Spinal cord (tissue), 10 donors: ENCODE results near the gene POLK. TPM values are rescaled to one million over a fixed set of nuclear protein-coding genes. Genes with fewer than 3 reads are reported as not detected.

Source experiments
- DNase-seq, 6 donors: peaks; one replicate each; pipeline versions ENCODE4 v3.0.0 to v3.0.0-alpha.2; 2013 to 2015; ENCODE audit warnings: low spot score in 6 of 6, low read depth in 4 of 6
- H3K27ac ChIP-seq: one replicate; pipeline ENCODE4 v1.5.1; 2013; ENCODE audit warnings: low read depth, low read length, control low read depth
- H3K27me3 ChIP-seq: one replicate; pipeline ENCODE4 v1.6.1; 2013; ENCODE audit warnings: low read length; ENCODE audit not compliant: control insufficient read depth, insufficient read depth
- H3K36me3 ChIP-seq: one replicate; pipeline ENCODE4 v1.6.1; 2013; ENCODE audit warnings: low read length; ENCODE audit not compliant: control insufficient read depth, insufficient read depth
- H3K4me1 ChIP-seq: one replicate; pipeline ENCODE4 v1.6.1; 2013; ENCODE audit warnings: low read length; ENCODE audit not compliant: control insufficient read depth, insufficient read depth
- H3K4me3 ChIP-seq: one replicate; pipeline ENCODE4 v1.5.1; 2013; ENCODE audit warnings: low read depth, low read length, control low read depth
- H3K9me3 ChIP-seq: one replicate; pipeline ENCODE4 v1.6.1; 2013; ENCODE audit warnings: low read length; ENCODE audit not compliant: control insufficient read depth, insufficient read depth
- whole genome bisulfite sequencing: methylation state at CpG from one replicate; pipeline ENCODE4 v1.1.5; 2013; ENCODE audit warnings: missing lambda C conversion rate; ENCODE audit not compliant: insufficient coverage; 5-methylcytosine and 5-hydroxymethylcytosine counted together
- polyA plus RNA-seq, 2 donors: library from polyadenylated mRNA; unstranded; fragments of 120-200 nt; gene quantifications; one replicate each; pipeline ENCODE4 v1.2.1, GENCODE V29; 2013; ENCODE audit not compliant: insufficient read length in 2 of 2
- total RNA-seq, 2 donors: library from RNA; depleted of rRNA in 1 of 2; stranded (reverse); fragments of 120-200 nt in 1 of 2; fragments of >200 nt in 1 of 2; gene quantifications; one replicate each; pipeline versions ENCODE4 v1.2.3 to v1.2.4, GENCODE V29; 2013 to 2014
- donor health status: healthy.

The POLK gene
- total and polyA plus RNA-seq, 4 donors = 16.9 to 58.5 (median 31.2) TPM

DNA sequence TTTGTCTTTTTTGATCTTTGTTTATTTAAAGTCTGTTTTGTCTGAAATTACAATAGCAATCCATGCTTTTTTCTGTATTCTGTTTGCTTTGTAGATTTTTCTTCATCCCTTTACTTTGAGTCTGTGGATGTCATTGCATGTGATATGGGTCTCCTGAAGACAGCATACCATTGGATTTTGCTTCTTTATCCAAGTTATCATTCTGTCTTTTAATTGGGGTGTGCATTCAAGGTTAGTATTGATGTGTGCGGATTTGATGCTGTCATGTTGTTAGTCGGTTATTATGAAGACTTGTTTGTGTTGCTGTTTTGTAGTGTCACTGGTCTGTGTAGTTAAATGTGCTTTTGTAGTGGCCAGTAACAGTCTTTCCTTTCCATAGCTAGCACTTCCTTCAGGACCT, 23.0 kb downstream of the POLK start:
- no CpG with 5 or more reads among the region's 2 CpGs for WGBS
- Histone ChIP-seq H3K36me3 (no peaks in the 10 kb centered on the region), H3K4me1 (no peaks in the 10 kb centered on the region), H3K27ac (no peak overlapping the region), H3K27me3 (no peaks in the 10 kb centered on the region), H3K4me3 (no peak overlapping the region), H3K9me3 (peaks cover 11% of the 10 kb centered on the region)
- no peak for DNase-seq

DNA sequence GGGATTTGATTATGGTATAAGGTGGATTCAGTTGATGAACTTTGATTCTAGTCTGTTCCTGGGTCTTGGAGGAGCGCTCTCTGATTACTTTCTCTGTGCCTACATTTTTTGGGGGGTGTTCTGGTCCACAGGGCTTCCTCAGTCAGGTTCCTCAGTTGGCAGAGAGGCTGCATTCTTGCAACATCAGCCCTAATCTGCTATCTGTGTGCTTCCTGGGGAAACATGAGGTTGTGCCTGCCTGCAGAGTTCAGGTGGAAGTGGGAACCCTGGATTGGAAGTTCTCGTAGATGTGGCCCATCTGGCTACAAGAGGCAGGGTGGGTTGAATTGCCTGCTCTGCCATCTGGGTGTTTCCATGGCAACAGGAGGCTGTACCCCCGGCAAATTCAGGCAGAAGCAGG, 24.5 kb downstream of the POLK start:
- Histone ChIP-seq H3K36me3 (no peaks in the 10 kb centered on the region), H3K4me3 (no peak overlapping the region), H3K27me3 (no peaks in the 10 kb centered on the region), H3K27ac (no peak overlapping the region), H3K9me3 (peaks cover 11% of the 10 kb centered on the region), H3K4me1 (no peaks in the 10 kb centered on the region)
- no peak for DNase-seq
- 65% methylated on average over 3 of the region's 3 CpGs for WGBS

DNA sequence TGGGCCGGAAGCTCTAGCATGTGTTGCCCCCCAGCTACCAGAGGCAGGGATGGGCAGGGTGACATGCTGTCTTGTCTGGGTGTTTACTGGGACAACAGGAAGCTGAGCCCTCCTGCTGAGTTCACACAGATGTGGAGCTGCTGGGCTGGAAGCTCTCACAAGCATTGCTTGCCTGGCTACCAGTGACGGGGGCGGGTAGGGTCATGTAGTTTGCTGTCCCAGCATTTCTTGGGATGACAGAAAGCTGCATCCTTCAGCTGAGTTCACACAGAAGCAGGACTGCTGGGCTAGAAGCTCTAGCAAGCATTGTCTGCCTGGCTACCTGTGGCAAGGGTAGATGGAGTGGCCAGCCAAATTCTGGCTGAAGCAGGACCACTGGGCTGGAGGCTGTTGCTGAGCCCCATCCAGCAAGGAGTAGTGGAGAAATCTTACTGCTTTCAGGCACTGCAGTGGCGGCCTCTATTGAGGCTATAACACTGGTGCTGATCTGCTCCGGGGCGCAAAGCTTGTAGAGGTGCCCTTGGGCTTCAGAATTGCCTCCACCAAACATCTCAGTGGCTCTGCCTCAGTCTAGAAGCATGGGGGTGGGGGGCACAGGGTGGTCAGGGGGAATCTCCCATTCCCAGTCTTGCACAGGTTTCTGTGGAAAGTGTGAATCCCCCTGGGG, 25.1 kb downstream of the POLK start:
- Histone ChIP-seq H3K4me1 (no peaks in the 10 kb centered on the region), H3K27me3 (no peaks in the 10 kb centered on the region), H3K36me3 (no peaks in the 10 kb centered on the region), H3K9me3 (peaks cover 11% of the 10 kb centered on the region), H3K27ac (no peak overlapping the region), H3K4me3 (no peak overlapping the region)
- WGBS = 87% methylated on average over 3 of the region's 6 CpGs
- no peak for DNase-seq

DNA sequence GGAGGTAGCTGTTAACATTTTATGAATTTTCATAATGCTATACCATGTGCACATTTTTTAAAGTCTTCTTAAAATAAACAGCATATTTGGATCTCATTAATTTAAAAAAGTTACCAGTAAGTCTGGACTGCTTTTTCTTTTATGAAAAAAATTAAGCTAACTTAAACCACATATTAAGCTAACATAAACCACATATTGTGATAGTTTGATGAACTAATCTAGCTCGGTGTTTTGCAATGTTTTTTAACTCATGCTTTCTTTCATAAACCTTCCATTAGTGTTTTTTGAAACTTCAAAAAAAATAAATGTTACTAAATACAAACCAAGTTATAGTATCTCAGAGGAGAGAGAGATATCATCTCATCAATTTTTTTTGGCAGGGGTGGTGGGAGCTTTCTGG, 26.5 kb downstream of the POLK start:
- no CpG with 5 or more reads among the region's 1 CpG for WGBS
- H3K9me3 ChIP-seq = peaks cover 10% of the 10 kb centered on the region
- no peak overlapping the region for H3K27ac ChIP-seq
- H3K4me3 ChIP-seq = no peak overlapping the region
- DNase-seq = no peak
- H3K36me3 ChIP-seq = no peaks in the 10 kb centered on the region
- H3K27me3 ChIP-seq = no peaks in the 10 kb centered on the region
- H3K4me1 ChIP-seq = no peaks in the 10 kb centered on the region

DNA sequence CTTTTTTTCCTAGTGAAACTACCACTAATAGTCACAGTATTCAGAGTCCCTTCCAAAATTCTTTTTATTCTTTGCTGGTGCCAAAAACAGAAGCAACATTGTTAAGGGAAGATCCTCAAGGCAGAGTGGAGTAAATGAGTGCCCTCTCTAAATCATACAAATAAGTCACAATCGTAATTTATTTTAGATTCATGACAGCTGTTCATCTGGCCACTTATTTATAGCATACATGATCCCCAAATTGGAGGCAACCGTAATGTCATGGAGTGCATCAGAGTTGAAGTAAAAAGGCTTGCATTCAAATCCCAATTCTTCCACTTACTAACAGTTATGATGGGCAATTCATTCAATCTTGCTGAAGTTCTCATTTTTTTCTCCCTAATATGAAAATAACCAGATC, 33.4 kb downstream of the POLK start:
- Histone ChIP-seq H3K4me3 (no peak overlapping the region), H3K4me1 (no peaks in the 10 kb centered on the region), H3K36me3 (no peaks in the 10 kb centered on the region), H3K27me3 (no peaks in the 10 kb centered on the region), H3K9me3 (no peaks in the 10 kb centered on the region), H3K27ac (no peak overlapping the region)
- DNase-seq = no peak
- no CpG with 5 or more reads among the region's 2 CpGs for WGBS

DNA sequence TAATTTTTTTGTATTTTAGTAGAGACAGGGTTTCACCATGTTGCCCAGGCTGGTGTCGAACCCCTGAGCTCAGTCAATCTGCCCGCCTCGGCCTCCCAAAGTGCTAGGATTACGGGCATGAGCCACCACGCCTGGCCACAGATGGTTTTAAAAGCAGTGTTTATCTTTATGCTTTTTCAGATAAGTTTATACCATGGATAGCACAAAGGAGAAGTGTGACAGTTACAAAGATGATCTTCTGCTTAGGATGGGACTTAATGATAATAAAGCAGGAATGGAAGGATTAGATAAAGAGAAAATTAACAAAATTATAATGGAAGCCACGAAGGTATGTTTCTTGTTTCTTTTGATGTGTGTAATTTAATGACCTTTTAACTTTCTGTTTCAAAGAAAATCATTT, 35.1 kb downstream of the POLK start:
- Histone ChIP-seq H3K4me1 (no peaks in the 10 kb centered on the region), H3K36me3 (no peaks in the 10 kb centered on the region), H3K27ac (no peak overlapping the region), H3K27me3 (no peaks in the 10 kb centered on the region), H3K4me3 (no peak overlapping the region), H3K9me3 (no peaks in the 10 kb centered on the region)
- no peak for DNase-seq
- WGBS = 100% methylated on average over 5 of the region's 6 CpGs

DNA sequence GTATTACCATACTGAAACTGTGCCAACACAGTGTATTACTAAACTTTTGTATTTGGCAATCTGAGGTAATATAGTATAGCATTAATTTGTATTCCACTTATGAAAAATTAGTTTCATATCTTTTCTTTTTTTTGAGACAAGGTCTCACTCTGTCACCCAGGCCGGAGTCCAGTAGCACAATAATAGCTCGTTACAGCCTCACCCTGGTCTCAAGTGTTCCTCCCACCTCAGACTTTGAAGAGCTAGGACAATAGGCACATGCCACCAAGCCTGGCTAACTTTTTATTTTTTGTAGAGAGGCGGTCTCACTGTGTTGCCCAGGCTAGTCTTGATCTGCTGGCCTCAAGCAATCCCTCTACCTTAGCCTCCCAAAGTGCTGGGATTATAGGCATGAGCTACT, 36.1 kb downstream of the POLK start:
- Histone ChIP-seq H3K4me1 (no peaks in the 10 kb centered on the region), H3K9me3 (no peaks in the 10 kb centered on the region), H3K36me3 (no peaks in the 10 kb centered on the region), H3K27me3 (no peaks in the 10 kb centered on the region), H3K4me3 (no peak overlapping the region), H3K27ac (no peak overlapping the region)
- 54% methylated on average over 2 of the region's 3 CpGs for WGBS
- no peak for DNase-seq

DNA sequence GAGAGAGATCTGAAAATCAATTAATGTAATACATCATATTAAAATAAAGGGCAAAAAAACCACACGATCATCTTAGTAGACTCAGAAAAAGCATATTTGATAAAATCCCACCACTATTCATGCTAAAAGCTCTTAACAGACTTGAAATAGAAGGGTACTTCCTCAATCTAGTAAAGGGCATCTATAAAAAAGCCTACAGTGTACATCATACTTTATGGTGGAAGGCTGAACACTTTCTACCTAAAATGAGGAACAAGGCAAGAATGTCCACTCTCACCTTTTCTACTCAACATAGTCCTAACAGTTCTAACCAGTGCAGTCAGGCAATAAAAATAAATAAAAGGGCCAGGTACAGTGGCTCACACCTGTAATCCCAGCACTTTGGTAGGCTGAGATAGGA, 38.9 kb downstream of the POLK start:
- Histone ChIP-seq H3K27me3 (no peaks in the 10 kb centered on the region), H3K27ac (no peak overlapping the region), H3K9me3 (no peaks in the 10 kb centered on the region), H3K4me3 (no peak overlapping the region), H3K36me3 (peaks cover 2% of the 10 kb centered on the region), H3K4me1 (no peaks in the 10 kb centered on the region)
- no CpG with 5 or more reads among the region's 1 CpG for WGBS
- no peak for DNase-seq

DNA sequence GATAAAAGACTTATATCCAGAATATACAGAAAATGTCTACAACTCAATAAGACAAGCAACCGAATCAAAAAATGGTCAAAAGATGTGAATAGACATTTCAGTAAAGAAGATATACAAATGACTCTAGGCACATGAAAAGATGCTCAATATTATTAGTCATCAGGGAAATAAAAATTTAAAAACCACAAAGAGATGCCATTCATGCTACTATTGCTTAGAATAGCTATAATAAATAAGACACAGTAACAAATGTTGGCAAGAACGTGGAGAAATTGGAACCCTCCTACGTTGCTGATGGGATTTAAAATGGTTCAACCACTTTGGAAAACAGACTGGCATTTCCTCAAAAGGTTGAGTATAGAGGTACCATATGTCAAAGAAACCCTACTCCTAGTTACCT, 39.8 kb downstream of the POLK start:
- H3K27me3 ChIP-seq = no peaks in the 10 kb centered on the region
- no peak for DNase-seq
- no CpG with 5 or more reads among the region's 3 CpGs for WGBS
- H3K4me3 ChIP-seq = no peak overlapping the region
- no peaks in the 10 kb centered on the region for H3K4me1 ChIP-seq
- no peak overlapping the region for H3K27ac ChIP-seq
- peaks cover 2% of the 10 kb centered on the region for H3K36me3 ChIP-seq
- H3K9me3 ChIP-seq = no peaks in the 10 kb centered on the region

DNA sequence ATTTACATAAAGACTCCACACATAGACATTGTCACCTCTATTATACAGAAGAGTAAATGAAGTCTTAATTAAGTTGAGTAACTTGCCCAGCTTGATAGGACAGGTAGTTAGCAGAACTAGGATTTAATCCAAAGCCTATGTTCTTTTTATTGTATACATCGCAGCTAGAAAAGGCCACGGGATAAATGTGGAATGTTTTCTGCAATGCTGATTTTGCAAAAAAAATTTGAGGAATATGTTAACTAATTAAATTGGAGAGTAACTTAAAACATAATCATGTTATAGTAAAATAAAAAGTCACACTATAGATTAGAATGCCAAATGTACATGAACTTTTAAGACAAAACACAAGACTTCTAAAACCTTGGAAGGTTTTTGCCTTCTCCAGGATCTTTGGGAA, 41.1 kb downstream of the POLK start:
- no peaks in the 10 kb centered on the region for H3K4me1 ChIP-seq
- DNase-seq = no peak
- peaks cover 8% of the 10 kb centered on the region for H3K36me3 ChIP-seq
- no peaks in the 10 kb centered on the region for H3K27me3 ChIP-seq
- H3K27ac ChIP-seq = no peak overlapping the region
- no CpG with 5 or more reads among the region's 2 CpGs for WGBS
- H3K4me3 ChIP-seq = no peak overlapping the region
- H3K9me3 ChIP-seq = peaks cover 3% of the 10 kb centered on the region
